ENCODE data around the gene PGA4. TPM values are rescaled to one million over a fixed set of nuclear protein-coding genes. Genes with fewer than 3 reads are reported as not detected.
"Not testable (repeated sequence)": the region's sequence is repeated elsewhere in the genome, so short reads cannot be mapped to it uniquely, and the experiment has no call there.

PGA4 gene
- total RNA-seq, 2 experiments from 2014 or later, result not detected

- not testable (repeated sequence) for H3K4me1 Mint-ChIP-seq, DNase-seq
Measured at GRCh38 chr11:61248071-61248470, 25.9 kb downstream of the PGA4 start.

GRCh38 chr11:61249201-61249600 lies 27.1 kb downstream of the PGA4 start:
- ATAC-seq (ENCODE audit: low read depth); H3K27me3 Mint-ChIP-seq; POLR2A ChIA-PET; H3K27ac Mint-ChIP-seq; H3K4me3 Mint-ChIP-seq; H3K36me3 Mint-ChIP-seq; H3K4me1 Mint-ChIP-seq; H3K9me3 Mint-ChIP-seq; DNase-seq: not testable (repeated sequence)

More at GRCh38 chr11:61248071-61248470, 25.9 kb downstream of the PGA4 start:
- H3K27ac Mint-ChIP-seq; H3K27me3 Mint-ChIP-seq; POLR2A ChIA-PET; H3K4me3 Mint-ChIP-seq; H3K36me3 Mint-ChIP-seq; ATAC-seq (ENCODE audit: low read depth); H3K9me3 Mint-ChIP-seq: not testable (repeated sequence)

- ATAC-seq (ENCODE audit: low read depth); H3K9me3 Mint-ChIP-seq; H3K27me3 Mint-ChIP-seq; DNase-seq; H3K4me1 Mint-ChIP-seq; POLR2A ChIA-PET; H3K27ac Mint-ChIP-seq; H3K36me3 Mint-ChIP-seq; H3K4me3 Mint-ChIP-seq: not testable (repeated sequence)
Measured at GRCh38 chr11:61250796-61251765, 28.9 kb downstream of the PGA4 start.

- ATAC-seq (ENCODE audit: low read depth); H3K4me3 Mint-ChIP-seq; H3K4me1 Mint-ChIP-seq; H3K27me3 Mint-ChIP-seq; H3K9me3 Mint-ChIP-seq; POLR2A ChIA-PET; H3K36me3 Mint-ChIP-seq; DNase-seq; H3K27ac Mint-ChIP-seq: not testable (repeated sequence)
Measured at GRCh38 chr11:61252332-61252731, 30.2 kb downstream of the PGA4 start.

- Mint-ChIP-seq H3K27me3 (no peaks in the 10 kb centered on the region), H3K9me3 (no peaks in the 10 kb centered on the region), H3K36me3 (no peaks in the 10 kb centered on the region), H3K27ac (no peak overlapping the region), H3K4me1 (no peaks in the 10 kb centered on the region), H3K4me3 (no peak overlapping the region)
- ATAC-seq (ENCODE audit: low read depth), result peak; percentile 96
- POLR2A ChIA-PET, result interaction anchor here (0.7 to 1.2 kb wide), 2 partner anchors 40 to 82 kb away, joined by 3 read pairs; partner anchors contain the start of gene VWCE
- peak; percentile 76 for DNase-seq
Measured at GRCh38 chr11:61254403-61255025, 32.4 kb downstream of the PGA4 start.

- ATAC-seq (ENCODE audit: low read depth), result no peak
- H3K27me3 Mint-ChIP-seq, result no peaks in the 10 kb centered on the region
- H3K27ac Mint-ChIP-seq, result no peak overlapping the region
- POLR2A ChIA-PET, result interaction anchor here (0.6 kb wide), 1 partner anchor 63 kb away, joined by 5 read pairs; no protein-coding TSS in a partner anchor
- no peak for DNase-seq
- no peaks in the 10 kb centered on the region for H3K9me3 Mint-ChIP-seq
- no peaks in the 10 kb centered on the region for H3K36me3 Mint-ChIP-seq
- H3K4me3 Mint-ChIP-seq, result no peak overlapping the region
- no peaks in the 10 kb centered on the region for H3K4me1 Mint-ChIP-seq
Measured at GRCh38 chr11:61256710-61257482, 34.7 kb downstream of the PGA4 start.

- no peaks in the 10 kb centered on the region for H3K27me3 Mint-ChIP-seq
- H3K36me3 Mint-ChIP-seq, result no peaks in the 10 kb centered on the region
- POLR2A ChIA-PET, result no interaction called here
- H3K4me3 Mint-ChIP-seq, result no peak overlapping the region
- no peaks in the 10 kb centered on the region for H3K9me3 Mint-ChIP-seq
- no peak for ATAC-seq (ENCODE audit: low read depth)
- H3K27ac Mint-ChIP-seq, result no peak overlapping the region
- no peak for DNase-seq
- H3K4me1 Mint-ChIP-seq, result no peaks in the 10 kb centered on the region
Measured at GRCh38 chr11:61258546-61258945, 36.4 kb downstream of the PGA4 start.

GRCh38 chr11:61259363-61259762 lies 37.2 kb downstream of the PGA4 start:
- H3K9me3 Mint-ChIP-seq, result no peaks in the 10 kb centered on the region
- no peaks in the 10 kb centered on the region for H3K4me1 Mint-ChIP-seq
- H3K27me3 Mint-ChIP-seq, result no peaks in the 10 kb centered on the region
- H3K4me3 Mint-ChIP-seq, result no peak overlapping the region
- POLR2A ChIA-PET, result no interaction called here
- ATAC-seq (ENCODE audit: low read depth), result no peak
- H3K36me3 Mint-ChIP-seq, result no peaks in the 10 kb centered on the region
- DNase-seq, result no peak
- no peak overlapping the region for H3K27ac Mint-ChIP-seq

- H3K27ac Mint-ChIP-seq, result no peak overlapping the region
- DNase-seq (no peak), ATAC-seq (ENCODE audit: low read depth) (no peak)
- H3K27me3 Mint-ChIP-seq, result no peaks in the 10 kb centered on the region
- H3K4me1 Mint-ChIP-seq, result no peaks in the 10 kb centered on the region
- no peaks in the 10 kb centered on the region for H3K36me3 Mint-ChIP-seq
- POLR2A ChIA-PET, result no interaction called here
- no peak overlapping the region for H3K4me3 Mint-ChIP-seq
- H3K9me3 Mint-ChIP-seq, result no peaks in the 10 kb centered on the region
Measured at GRCh38 chr11:61264371-61264770, 42.2 kb downstream of the PGA4 start.

- no peaks in the 10 kb centered on the region for H3K4me1 Mint-ChIP-seq
- no peak for ATAC-seq (ENCODE audit: low read depth)
- no peak for DNase-seq
- no peak overlapping the region for H3K4me3 Mint-ChIP-seq
- H3K9me3 Mint-ChIP-seq, result no peaks in the 10 kb centered on the region
- no peak overlapping the region for H3K27ac Mint-ChIP-seq
- H3K27me3 Mint-ChIP-seq, result no peaks in the 10 kb centered on the region
- POLR2A ChIA-PET, result no interaction called here
- H3K36me3 Mint-ChIP-seq, result no peaks in the 10 kb centered on the region
Measured at GRCh38 chr11:61264795-61265194, 42.6 kb downstream of the PGA4 start.

- POLR2A ChIA-PET, result no interaction called here
- no peaks in the 10 kb centered on the region for H3K27me3 Mint-ChIP-seq
Measured at GRCh38 chr11:61265357-61265756, 43.2 kb downstream of the PGA4 start.

GRCh38 chr11:61266602-61267001 lies 44.5 kb downstream of the PGA4 start:
- no peaks in the 10 kb centered on the region for H3K36me3 Mint-ChIP-seq
- no peak for DNase-seq
- H3K4me1 Mint-ChIP-seq, result no peaks in the 10 kb centered on the region
- no peak overlapping the region for H3K27ac Mint-ChIP-seq
- POLR2A ChIA-PET, result no interaction called here
- no peaks in the 10 kb centered on the region for H3K27me3 Mint-ChIP-seq
- H3K9me3 Mint-ChIP-seq, result no peaks in the 10 kb centered on the region
- no peak for ATAC-seq (ENCODE audit: low read depth)
- no peak overlapping the region for H3K4me3 Mint-ChIP-seq

More at GRCh38 chr11:61265357-61265756, 43.2 kb downstream of the PGA4 start:
- H3K4me1 Mint-ChIP-seq, result no peaks in the 10 kb centered on the region
- no peaks in the 10 kb centered on the region for H3K9me3 Mint-ChIP-seq
- no peaks in the 10 kb centered on the region for H3K36me3 Mint-ChIP-seq
- no peak overlapping the region for H3K27ac Mint-ChIP-seq
- no peak for DNase-seq
- ATAC-seq (ENCODE audit: low read depth), result no peak
- no peak overlapping the region for H3K4me3 Mint-ChIP-seq

GRCh38 chr11:61267437-61267841 lies 45.3 kb downstream of the PGA4 start:
- POLR2A ChIA-PET, result no interaction called here
- Mint-ChIP-seq H3K4me1 (no peaks in the 10 kb centered on the region), H3K9me3 (no peaks in the 10 kb centered on the region), H3K27ac (no peak overlapping the region), H3K27me3 (no peaks in the 10 kb centered on the region), H3K36me3 (no peaks in the 10 kb centered on the region), H3K4me3 (no peak overlapping the region)
- DNase-seq (no peak), ATAC-seq (ENCODE audit: low read depth) (no peak)

All from activated naive CD8-positive, alpha-beta T cell treated with anti-CD3 and anti-CD28 coated beads, Interleukin-2, amount 10 ng/mL, durations not matched to agents 7 days and 5 days (primary cell).